GM19468 (cell line): ENCODE data around the gene CLDN2.
"Not testable (repeated sequence)": the region's sequence is repeated elsewhere in the genome, so short reads cannot be mapped to it uniquely, and the experiment has no call there.

Source experiments
- ATAC-seq: cut with Tn5 transposase; IDR thresholded peaks from one replicate; pipeline ENCODE4 v1.9.1; 2021; ENCODE audit warnings: mild to moderate bottlenecking, moderate library complexity, moderate number of reproducible peaks; ENCODE audit not compliant: unreplicated experiment; ENCODE audit errors: extremely low read depth

Gene CLDN2, protein sequence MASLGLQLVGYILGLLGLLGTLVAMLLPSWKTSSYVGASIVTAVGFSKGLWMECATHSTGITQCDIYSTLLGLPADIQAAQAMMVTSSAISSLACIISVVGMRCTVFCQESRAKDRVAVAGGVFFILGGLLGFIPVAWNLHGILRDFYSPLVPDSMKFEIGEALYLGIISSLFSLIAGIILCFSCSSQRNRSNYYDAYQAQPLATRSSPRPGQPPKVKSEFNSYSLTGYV

DNA sequence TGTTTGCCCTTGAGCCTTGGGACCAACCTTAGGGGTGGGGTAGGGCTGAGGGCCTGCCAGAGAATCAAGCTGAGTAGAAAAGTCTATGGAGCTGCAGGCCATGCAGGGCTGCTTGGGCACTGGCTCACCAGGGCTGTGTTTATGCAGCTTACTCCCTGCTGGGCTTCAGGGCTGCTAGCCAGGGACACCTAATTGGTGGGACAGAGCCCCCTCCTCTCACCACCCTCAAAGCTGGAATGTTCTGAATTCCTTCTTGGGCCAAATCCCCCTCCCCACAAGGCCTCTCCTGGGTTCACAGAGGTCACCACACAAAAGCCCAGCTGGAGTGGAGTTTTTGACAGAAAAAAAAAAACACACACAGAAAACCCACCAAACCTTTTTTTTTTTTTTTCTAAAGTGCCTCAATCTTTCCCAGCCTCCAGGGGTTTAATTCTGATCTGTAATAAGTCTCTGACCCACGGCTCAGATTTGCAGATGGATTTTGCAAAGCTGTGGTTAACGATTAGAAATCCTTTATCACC lies at the start of gene CLDN2:
Gene CLDN2 (plus strand): TSS at position 471 of the 521 bp plus-strand sequence. CDS start 7,827 bp downstream, outside the sequence.
- no peak for ATAC-seq

DNA sequence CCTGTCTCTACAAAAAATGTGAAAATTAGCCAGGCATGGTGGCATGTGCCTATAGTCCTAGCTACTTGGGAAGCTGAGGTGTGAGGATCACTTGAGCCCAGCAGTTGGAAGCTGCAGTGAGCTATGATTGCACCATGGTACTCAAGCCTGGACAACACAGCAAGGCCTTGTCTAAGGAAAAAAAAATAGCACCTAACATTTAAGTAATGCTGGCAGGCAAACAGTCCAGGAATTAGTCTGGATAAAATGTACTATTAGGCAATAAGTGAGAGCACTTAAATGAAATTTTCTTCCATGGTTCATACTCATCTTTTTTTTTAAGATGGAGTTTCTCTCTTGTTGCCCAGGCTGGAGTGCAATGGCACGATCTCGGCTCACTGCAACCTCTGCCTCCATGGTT lies 47.4 kb upstream of the CLDN2 start:
- not testable (repeated sequence) for ATAC-seq

DNA sequence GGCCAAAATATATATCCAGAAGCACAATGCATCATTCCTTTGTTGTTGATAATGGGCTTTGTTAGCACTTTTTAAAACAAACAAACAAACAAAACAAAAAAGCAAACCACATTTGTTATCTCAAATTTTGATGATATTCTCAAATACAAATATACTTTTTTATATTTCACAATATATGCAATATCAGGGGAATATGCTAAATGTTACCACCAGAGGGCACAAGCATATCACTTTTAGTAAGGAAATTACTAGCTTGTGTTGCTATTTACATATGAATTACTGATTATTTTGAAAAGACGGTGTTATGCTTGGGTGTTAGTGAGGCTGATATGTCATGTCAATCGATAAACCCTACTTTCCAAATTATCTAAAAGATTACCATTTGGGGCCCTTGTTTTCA lies 46.1 kb upstream of the CLDN2 start:
- no peak for ATAC-seq

DNA sequence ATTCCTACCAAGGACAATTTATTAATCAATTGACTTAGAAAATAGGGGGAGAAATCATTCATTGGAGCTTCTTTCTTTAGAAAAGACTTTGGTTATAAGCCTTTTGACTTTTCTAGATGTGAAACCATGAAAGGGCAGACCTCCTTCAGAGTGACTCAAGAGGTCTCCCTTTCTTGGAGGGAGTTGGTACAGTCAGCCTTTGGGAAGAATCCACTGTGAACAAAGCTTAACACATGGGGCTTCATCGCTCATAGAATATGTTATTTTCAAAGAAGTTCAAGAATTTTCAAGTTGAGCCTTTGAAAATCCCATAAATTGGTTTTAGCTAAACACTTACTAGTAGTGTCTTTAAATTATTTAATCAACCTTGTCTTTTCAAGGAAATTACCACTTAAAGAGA lies 45.1 kb upstream of the CLDN2 start:
- ATAC-seq = no peak

DNA sequence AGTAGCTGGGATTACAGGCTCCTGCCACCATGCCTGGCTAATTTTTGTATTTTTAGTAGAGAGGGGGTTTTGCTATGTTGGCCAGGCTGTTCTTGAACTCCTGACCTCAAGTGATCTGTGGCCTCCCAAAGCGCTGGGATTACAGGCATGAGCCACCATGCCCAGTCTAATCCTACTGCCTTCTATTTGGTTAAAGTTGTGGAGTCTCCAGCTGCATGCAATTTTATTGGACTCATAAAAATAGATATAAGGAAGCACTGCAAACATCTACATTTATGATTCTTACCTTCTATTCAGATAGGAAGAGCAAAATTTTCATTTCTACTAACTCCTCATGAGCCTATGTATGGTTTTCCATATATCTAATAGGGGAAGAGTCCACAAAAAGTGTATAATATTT lies 30.7 kb upstream of the CLDN2 start:
- no peak for ATAC-seq

DNA sequence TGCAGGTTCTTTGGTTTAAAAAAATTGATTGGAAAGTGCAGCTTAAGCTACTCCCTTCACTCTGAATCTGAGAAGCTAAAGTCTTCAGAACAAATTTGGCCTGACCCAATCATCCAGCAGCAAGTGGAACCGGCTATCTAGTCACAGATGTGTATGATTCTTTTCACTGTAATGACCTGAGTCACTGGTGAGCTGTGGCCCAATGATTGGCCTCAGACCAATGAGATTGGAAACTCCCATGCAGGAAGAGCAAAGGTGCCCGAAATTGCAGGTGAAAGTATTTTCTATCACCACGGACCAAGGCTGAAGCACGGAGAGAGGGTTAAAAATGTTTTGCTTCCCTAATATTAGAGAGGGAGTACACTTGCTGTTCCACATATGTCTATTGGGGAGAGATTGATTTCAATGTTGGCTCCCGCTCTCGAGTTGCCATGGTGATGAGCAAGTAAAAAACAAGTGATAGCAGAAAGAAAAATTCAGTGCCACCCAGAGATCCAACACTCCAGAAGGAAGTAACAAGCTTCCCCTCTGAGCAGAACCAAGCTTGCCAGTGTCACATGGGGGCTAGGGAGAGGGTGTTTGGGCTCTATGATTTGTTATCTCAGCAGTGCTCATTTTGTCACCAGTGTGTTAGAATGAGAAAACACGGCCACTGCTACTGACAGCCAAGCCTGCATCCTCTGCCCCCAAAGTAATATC lies 28.3 kb upstream of the CLDN2 start:
- ATAC-seq = no peak

DNA sequence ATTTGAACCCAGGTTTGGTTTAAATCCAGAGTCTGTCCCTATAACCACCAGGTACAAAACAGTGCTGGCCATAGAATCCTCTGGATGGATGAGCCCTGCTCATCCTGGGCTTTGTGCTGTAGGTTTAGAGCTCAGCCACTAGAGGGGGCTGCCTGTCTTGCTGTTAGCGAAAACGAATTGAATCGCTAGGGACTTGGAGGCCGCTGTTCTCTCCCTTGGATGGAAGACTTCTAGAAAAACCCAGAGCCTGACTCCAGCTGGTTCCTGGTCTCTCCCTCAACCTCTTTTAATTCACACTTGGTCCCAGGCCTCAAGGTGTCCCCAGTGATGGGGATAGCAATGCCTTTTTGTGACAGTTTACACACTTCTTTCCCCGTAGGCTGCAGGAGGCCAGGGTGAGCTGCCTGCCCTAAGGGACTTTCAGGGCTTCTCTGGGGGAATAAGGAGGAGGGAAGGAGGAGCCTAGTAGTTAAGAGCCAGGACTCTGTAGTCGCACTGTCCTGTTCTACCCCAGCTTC lies 25.8 kb upstream of the CLDN2 start:
- ATAC-seq = peak; percentile 48

DNA sequence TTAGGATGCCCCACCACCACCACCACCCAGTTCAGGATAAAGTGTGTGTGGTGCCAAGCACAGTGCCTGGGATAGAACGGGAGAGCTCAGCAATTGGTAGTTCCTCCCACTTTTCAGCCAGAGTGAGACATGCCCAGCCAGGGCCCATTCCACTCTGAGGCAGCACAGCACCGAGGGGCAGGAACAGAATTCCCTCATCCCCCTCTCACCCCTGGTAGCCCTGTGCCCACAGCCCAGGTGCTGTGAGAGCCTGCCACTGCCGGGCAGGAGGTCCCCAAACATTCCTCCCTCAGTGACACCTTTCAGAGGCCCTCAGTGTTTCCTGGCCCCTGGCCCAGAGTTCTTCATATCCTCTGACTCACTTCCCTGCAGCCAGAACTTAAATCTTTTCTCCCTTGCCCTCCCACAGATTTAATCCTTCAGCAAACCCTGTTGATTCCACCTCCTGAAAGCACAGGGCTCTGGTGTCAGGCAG lies 25.2 kb upstream of the CLDN2 start:
- ATAC-seq = no peak

DNA sequence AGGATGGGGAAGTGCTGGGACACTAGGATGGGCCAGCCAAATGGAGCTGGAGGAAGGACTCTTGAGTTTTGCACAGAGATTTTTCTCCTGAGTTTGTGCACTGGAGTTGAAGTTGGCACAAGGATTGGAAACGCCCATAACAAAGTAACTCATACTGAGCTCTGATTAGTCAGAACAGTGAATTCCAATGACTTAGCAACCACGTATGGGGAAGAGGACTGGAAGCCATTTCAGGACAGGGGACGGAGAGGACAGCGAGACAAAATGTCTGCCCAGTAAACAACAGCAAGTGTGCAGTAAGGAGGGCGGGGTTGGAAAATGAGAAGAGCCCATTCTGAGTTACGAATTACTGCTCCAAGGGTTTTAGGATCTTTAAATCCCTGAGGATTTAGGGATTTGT lies 22.9 kb upstream of the CLDN2 start:
- ATAC-seq = no peak

DNA sequence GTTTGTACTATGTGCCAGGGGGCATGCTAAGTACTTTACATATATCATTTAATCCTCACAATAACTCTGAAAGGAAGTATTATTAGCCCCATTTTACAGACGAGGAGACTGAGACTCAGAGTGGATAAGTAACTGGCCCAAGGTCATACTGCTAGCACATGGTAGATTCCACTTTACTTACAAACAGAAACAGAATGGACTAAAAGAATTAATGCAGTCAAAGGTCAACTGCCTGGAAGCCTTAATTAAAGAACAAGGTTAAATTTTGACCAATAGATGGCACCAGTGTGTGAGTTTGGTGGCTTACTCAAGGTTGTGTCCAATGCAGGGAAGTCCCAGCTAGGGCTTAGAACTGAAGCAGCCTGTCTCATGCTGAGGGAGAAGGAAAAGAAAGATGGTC lies 21.7 kb upstream of the CLDN2 start:
- no peak for ATAC-seq

DNA sequence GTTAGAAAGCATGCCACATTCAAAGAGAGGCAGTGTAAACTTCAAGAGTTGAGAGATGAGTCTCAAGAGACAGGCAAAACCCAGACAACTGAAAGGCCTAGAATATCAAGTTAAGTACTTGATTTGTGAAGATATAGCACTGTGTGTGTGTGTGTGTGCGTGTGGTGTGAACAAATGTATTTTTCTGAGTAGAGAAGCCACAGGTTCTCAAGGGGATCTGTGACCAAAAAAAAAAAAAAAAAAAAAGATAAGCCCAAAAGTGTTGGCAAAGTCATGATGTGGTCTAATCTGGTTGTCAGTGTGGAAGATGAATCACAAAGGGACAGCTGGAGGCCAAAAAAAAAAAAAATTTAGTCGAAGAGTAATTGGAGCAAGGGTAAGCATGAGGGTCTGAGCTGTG lies 20.9 kb upstream of the CLDN2 start:
- ATAC-seq = no peak

DNA sequence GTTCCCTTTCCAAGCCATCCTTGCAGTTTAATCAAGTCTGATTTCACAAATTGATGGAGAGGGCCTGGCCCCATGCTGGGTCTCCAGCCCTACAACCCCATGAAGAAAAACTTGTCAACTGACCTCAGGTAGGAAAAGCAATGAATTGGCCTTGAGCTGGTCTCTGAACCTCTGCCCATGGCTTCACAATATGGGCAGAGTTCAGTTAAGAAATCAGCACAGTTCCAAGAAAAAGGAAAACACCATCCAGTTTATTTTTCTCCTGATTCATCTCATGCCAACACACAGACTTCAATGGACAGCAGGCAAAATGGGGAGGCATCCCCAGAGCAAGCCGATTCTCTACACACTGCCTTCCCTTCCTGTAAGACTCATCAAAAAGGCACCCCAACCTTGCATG lies 20.4 kb upstream of the CLDN2 start:
- ATAC-seq = no peak

DNA sequence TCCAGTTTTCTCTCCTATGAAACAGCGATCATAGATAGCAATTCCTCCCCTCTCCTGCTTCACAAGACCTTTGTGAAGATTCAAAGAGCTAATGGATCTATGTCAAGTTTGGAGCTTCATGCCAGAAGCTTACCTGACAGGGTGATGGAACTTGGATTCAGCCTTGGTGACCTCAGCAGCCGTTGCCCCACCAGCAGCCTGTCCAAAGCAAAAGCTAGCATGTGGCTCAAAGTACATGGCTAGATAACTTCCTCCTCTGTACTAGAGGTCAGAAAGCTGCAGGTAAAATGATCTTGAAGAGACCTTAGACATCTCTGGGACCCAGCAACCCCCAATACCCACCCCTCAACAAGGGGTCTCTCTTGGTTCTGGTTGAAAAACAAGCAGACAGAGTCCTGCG lies 18.9 kb upstream of the CLDN2 start:
- no peak for ATAC-seq

DNA sequence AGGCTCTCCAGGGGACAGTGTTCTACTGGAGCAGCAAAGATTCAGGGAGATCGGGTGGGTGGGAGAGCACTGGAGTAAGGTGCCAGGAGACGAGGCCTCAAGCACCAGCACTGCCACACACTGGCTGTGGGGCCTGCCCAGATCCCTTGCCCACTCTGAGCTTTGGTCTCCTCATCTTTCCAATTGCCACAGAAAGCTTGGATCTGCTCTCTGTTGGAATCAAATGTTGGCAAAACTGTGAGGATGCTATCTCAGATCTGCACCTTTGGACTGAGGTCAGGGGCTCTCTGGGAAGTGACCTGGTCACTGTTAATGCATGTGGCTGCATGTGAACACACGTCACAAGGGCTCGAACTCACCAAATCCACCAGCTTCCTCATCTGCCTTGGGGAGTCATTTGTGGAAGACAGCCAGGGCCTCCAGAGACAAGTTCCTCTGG lies 18.4 kb upstream of the CLDN2 start:
- ATAC-seq = no peak

DNA sequence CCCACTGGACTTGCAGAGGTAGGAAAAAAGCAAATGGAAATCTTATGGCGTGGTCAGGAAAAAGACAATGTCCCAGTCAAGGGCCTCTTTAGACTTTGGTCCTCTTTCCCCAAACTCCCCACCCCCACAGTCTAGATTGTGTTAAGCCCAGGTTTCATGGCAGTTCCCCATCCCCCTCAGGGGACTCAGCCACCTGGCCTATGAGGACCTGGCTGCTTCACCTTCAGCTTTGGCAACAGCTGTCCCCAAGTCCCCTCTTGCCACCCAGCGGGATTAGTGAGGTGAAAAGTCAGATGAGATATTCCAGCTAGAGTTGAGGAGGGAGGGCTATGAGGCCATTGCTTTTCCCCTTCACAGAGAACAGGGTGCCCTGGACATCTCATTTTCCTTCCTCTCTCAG lies 17.5 kb upstream of the CLDN2 start:
- ATAC-seq = no peak

DNA sequence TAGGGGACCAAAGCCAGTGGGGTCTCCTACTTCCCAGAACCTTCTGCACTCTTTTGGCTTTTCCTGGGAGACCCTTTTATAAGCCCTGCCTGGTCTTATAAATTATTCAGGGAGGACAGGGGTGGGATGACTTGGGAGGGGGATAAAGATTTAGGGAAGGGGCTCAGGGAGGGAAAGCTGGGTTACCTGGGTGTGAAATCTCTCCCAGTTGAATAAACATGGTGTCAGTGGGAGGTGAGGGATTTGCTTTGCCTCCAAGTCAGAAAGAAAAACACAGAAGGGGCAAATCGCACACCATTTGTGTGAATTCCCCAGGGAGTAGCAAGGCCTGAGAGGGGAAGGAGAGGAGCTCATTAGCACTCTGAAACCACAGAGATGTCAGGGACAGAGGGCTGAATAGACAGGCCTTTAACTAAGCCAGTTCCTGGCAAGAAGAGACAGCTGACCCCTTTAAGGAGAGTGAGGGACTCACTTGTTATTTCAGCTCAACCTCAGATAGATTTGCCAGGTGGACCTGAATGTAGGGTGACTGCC lies 16.8 kb upstream of the CLDN2 start, which contains the start of gene RIPPLY1:
Gene RIPPLY1 (minus strand): TSS at position 51 of the 534 bp plus-strand sequence. CDS start 54 bp downstream, outside the sequence.
- ATAC-seq = no peak

DNA sequence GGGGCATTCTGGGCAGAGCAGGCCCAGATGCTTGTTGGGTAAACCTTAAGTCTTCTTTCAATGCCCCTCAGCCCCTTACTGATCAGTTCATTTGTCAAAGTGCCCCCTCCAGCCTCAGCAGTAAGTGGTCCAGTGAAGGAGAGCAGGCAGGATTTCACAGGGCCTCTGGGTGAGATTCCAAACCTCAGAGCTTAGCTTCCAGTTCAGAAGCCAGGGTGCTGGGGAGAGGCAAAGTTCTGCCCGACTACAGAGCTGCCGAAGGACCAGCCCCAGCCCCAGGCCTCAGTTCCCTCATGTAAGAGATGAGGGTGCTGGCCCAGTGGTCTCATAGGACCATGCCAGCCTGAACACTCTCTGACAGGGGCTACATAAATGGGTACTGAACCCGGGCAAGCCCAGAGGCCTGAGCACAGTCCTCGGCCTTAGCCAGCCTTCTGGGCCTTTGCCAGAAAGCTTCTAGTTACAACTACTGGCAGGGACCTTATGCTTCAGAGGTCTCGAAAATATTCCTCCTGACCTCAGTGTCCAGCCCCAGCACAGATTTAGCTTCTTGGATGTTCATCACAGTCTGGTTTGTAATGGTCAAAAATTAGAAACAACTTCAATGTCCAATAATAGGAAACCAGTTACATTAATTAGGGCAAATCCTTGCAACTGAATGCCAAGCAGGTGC lies 16.2 kb upstream of the CLDN2 start:
- ATAC-seq = no peak

DNA sequence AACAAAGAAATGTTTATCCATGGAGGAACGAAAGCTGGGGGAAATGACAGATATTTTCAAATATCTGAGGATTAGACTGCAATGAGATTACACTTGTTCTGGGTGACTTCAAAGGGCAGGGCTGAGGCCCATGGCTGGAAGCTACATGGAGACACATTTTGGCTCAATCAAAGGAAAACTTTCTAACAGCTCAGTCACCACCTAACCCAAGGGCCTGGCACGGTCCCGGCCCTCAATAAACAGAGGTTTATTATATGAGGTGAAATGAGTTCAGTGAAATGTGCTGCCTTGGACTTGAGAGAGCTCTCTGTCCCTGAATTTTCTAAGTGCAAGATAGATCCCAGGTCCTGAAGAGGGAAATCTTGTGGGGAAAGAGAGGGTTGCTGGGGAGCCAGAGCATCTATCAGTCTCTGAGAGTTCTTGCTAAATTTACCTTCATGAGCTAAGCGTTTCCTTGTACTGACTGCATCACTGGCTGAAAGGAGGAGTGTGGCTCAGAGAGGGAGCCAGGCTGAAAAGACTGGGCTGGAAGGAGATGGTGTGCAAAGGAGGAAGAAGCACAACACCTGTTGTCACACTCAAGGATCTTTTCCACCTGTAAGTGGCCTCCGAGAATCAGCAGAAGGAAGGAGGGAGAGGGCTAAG lies 15.0 kb upstream of the CLDN2 start:
- no peak for ATAC-seq

DNA sequence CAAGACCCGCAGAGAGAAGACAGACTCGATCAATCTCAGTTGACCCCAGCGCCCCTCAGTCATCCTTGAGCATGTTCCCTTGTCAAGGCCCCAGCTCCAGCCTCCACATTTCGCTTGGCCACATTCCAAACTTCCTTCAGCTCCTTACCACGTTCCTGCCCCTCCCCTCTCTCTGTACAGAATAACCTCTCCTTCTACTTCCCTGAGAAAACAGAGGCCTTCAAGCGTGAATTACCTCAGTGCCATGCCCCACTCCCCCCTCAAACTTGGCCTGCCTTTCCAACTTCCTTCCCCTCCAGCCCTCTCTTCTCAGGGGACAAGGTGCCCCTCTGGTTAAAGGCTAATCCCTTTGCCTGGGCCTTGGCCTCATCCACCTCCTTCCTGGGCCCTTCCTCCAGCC lies 13.8 kb upstream of the CLDN2 start:
- no peak for ATAC-seq

DNA sequence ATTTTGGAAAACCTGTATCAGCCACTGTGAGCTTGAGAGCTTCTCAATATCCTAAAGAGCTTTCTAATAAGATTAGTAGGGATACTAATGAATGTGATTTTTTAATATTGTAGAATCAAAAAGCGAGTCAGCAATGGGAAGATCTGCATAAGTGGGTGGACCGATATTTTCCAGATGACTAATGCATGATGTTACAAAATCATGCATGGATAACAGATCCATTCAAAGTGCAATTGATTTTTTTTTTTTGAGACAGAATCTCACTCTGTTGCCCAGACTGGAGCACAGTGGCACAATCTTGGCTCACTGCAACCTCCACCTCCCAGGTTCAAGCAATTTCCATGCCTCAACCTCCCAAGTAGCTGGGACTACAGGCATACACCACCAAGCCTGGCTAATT lies 7.3 kb upstream of the CLDN2 start:
- no peak for ATAC-seq
